B cell (primary cell): ENCODE data around the gene SLC3A2.

Experiments used
- EZH2 ChIP-seq: IDR thresholded peaks from 2 replicates; pipeline ENCODE4 v1.6.1; 2012; ENCODE audit warnings: borderline replicate concordance, low read depth, mild to moderate bottlenecking, moderate library complexity, low read length; ENCODE audit not compliant: insufficient read depth, poor library complexity, severe bottlenecking
- TF ChIP-seq, protein P1 (sequence below): fragments of 200-600 bp; IDR thresholded peaks from one replicate; pipeline ENCODE4 v1.8.0; 2022; ENCODE audit warnings: antibody characterized with exemption, mild to moderate bottlenecking

DNA sequence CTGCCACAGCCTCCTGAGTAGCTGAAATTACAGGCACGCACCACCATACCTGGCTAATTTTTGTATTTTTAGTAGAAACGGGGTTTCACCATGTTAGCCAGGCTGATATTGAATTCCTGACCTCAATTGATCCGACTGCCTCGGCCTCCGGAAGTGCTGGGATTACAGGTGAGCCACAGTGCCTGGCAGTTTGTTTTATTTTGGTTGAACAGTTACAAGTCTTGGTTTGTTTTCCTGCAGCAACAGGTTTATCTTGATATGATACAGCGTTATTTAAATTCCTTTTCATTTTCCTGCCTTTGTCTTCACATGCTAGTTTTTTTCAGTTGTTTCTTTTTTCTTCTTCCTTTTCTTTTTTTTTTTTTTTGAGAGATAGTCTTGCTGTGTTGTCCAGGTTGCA is 4.0 kb upstream of the SLC3A2 start:
- TF ChIP-seq EZH2 = no peak
- TF ChIP-seq, protein P1, sequence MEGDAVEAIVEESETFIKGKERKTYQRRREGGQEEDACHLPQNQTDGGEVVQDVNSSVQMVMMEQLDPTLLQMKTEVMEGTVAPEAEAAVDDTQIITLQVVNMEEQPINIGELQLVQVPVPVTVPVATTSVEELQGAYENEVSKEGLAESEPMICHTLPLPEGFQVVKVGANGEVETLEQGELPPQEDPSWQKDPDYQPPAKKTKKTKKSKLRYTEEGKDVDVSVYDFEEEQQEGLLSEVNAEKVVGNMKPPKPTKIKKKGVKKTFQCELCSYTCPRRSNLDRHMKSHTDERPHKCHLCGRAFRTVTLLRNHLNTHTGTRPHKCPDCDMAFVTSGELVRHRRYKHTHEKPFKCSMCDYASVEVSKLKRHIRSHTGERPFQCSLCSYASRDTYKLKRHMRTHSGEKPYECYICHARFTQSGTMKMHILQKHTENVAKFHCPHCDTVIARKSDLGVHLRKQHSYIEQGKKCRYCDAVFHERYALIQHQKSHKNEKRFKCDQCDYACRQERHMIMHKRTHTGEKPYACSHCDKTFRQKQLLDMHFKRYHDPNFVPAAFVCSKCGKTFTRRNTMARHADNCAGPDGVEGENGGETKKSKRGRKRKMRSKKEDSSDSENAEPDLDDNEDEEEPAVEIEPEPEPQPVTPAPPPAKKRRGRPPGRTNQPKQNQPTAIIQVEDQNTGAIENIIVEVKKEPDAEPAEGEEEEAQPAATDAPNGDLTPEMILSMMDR = no peak
